ENCODE measurements around the gene TREX2. TPM values are rescaled to one million over a fixed set of nuclear protein-coding genes. Genes with fewer than 3 reads are reported as not detected.

TREX2 gene
- total and polyA plus RNA-seq, 10 of the 15 experiments (the other 5 are each of a cell fraction or from before 2014, with no cell fraction given) = 0.09 to 0.97 (median 0.60) TPM; not detected in 3

- no peaks in the 10 kb centered on the region for H3K9me3 ChIP-seq (replicated peaks; ENCODE audit: control insufficient read depth, insufficient read depth, low read length)
- 42% methylated on average over 10 of the region's 10 CpGs for WGBS (ENCODE audit: insufficient coverage, insufficient replicate concordance, low lambda C conversion rate, missing lambda C conversion rate)
- intact Hi-C loops (cut with micrococcal nuclease; ENCODE audit: unreplicated experiment) = no loop called here
- no peaks in the 10 kb centered on the region for H3K4me1 ChIP-seq (ENCODE audit: control insufficient read depth, insufficient read depth, low read length)
- peaks cover 6% of the 10 kb centered on the region for H3K79me2 ChIP-seq (ENCODE audit: control insufficient read depth, insufficient read depth, low read length)
- H3K4me2 ChIP-seq (ENCODE audit: control insufficient read depth, insufficient read depth) = no peak overlapping the region
- SMC1A ChIA-PET (ENCODE audit: uncharacterized antibody, unreplicated experiment) = interaction anchor here (0.6 kb wide), 1 partner anchor 380 kb away, joined by 3 read pairs; no protein-coding TSS in a partner anchor
- no peak for DNase-seq (ENCODE audit: low read depth, low spot score)
- H3K27me3 ChIP-seq (replicated peaks in 1 of 2; ENCODE audit: control insufficient read depth in 2 of 2, insufficient read depth in 2 of 2, low read length in 1 of 2) = no peaks in the 10 kb centered on the region; a peak in 1 of 4 replicates
- no peaks in the 10 kb centered on the region for H4K20me1 ChIP-seq (ENCODE audit: control insufficient read depth, insufficient read depth)
- FAIRE-seq = no peak
- H3K9ac ChIP-seq (ENCODE audit: control insufficient read depth, insufficient read depth, low read length) = no peak overlapping the region
- no peaks in the 10 kb centered on the region; a peak in 2 of 4 replicates for H3K36me3 ChIP-seq (ENCODE audit: control insufficient read depth in 2 of 2, insufficient read depth in 2 of 2, low read length in 1 of 2)
- ATAC-seq = no peak
- RAD21 ChIA-PET (ENCODE audit: unreplicated experiment) = no interaction called here
- BruUV-seq (replicated peaks) = no TSS peak
- no peak for TF ChIP-seq DPF2 (IDR thresholded peaks at IDR 0.05)
- TF ChIP-seq TCF3 (IDR thresholded peaks at IDR 0.05; ENCODE audit: borderline replicate concordance, insufficient read depth, low read depth, low read length) = no peak
- no peak for TF ChIP-seq FOXK2 (IDR thresholded peaks at IDR 0.05)
- TF ChIP-seq NR2C2 (IDR thresholded peaks at IDR 0.05; ENCODE audit: borderline replicate concordance, control insufficient read depth, insufficient read length, low read depth) = no peak
- TF ChIP-seq CEBPB (IDR thresholded peaks at IDR 0.05; ENCODE audit: borderline replicate concordance in 1 of 2, low read depth in 2 of 2, low read length in 2 of 2) = no peak
- TF ChIP-seq POLR2AphosphoS5 (IDR thresholded peaks at IDR 0.05; ENCODE audit: low read length) = no peak
- TF ChIP-seq PKNOX1 (IDR thresholded peaks at IDR 0.05) = no peak
- TF ChIP-seq LARP7 (IDR thresholded peaks at IDR 0.05) = no peak
- no peak for TF ChIP-seq CHD4 (IDR thresholded peaks at IDR 0.05)
- no peak for TF ChIP-seq SREBF1 (IDR thresholded peaks at IDR 0.05; ENCODE audit: low read length)
- TF ChIP-seq E2F8 (IDR thresholded peaks at IDR 0.05; ENCODE audit: low read depth, partially characterized antibody) = no peak
- TF ChIP-seq E2F4 (IDR thresholded peaks at IDR 0.05; ENCODE audit: low read depth, low read length) = no peak
- TF ChIP-seq CHD1 (IDR thresholded peaks at IDR 0.05; ENCODE audit: low read depth, low read length) = no peak
- CTCF ChIA-PET = interaction anchor here (0.9 to 2.0 kb wide), 3 partner anchors 12 to 195 kb away, joined by 3 to 5 read pairs (median 3); no protein-coding TSS in a partner anchor
- no peak overlapping the region for H3K4me3 ChIP-seq
- in situ Hi-C loops (cut with MboI) = no loop called here
- POLR2A ChIA-PET = no interaction called here
- H2AFZ ChIP-seq (ENCODE audit: control insufficient read depth, low read depth, low read length) = no peak overlapping the region
- no peak overlapping the region for H3K27ac ChIP-seq (ENCODE audit: control insufficient read depth, insufficient read depth)
These were observed 27.3 kb upstream of the TREX2 start for GRCh38 chrX:153473126-153473525.
